Neural cell (in vitro differentiated cells): ENCODE results near the gene GNL3L. TPM values are rescaled to one million over a fixed set of nuclear protein-coding genes. Genes with fewer than 3 reads are reported as not detected.

Experiments used
- H2AFZ ChIP-seq: fragments of 200-600, 300-800 bp; sonication (generic), shearing (Covaris generic); 2 replicates; pipeline ENCODE4 v1.6.0; 2014; ENCODE audit warnings: low read depth, mild to moderate bottlenecking, antibody characterized with exemption, low read length, moderate library complexity
- H3F3A ChIP-seq: fragments of 200-600 bp; shearing (Covaris generic); 2 replicates; pipeline ENCODE4 v1.6.1; 2016; ENCODE audit warnings: mild to moderate bottlenecking, moderate library complexity, mixed read lengths, antibody characterized with exemption, low read length; ENCODE audit not compliant: insufficient read depth, poor library complexity, severe bottlenecking
- H3K27ac ChIP-seq: fragments of 200-600, 300-800 bp; sonication (generic), shearing (Covaris generic); 2 replicates; pipeline ENCODE4 v1.5.1; 2014; ENCODE audit warnings: mild to moderate bottlenecking, low read length, moderate library complexity
- H3K27me3 ChIP-seq: fragments of 300-800, 200-600 bp; sonication (generic), shearing (Covaris generic); 2 replicates; pipeline ENCODE4 v1.6.0; 2014; ENCODE audit warnings: mild to moderate bottlenecking, low read depth, low read length, moderate library complexity; ENCODE audit not compliant: insufficient read depth
- H3K36me3 ChIP-seq: fragments of 300-800, 200-600 bp; sonication (generic), shearing (Covaris generic); 2 replicates; pipeline ENCODE4 v1.5.1; 2014; ENCODE audit warnings: mild to moderate bottlenecking, antibody characterized with exemption, low read length, moderate library complexity; ENCODE audit not compliant: insufficient read depth
- H3K4me2 ChIP-seq: fragments of 300-800, 200-600 bp; sonication (generic), shearing (Covaris generic); 2 replicates; pipeline ENCODE4 v1.6.0; 2014; ENCODE audit warnings: mild to moderate bottlenecking, low read length
- H3K4me3 ChIP-seq: fragments of 300-800, 200-600 bp; sonication (generic), shearing (Covaris generic); 2 replicates; pipeline ENCODE4 v1.5.1; 2014; ENCODE audit warnings: mild to moderate bottlenecking, low read length, moderate library complexity
- H3K79me2 ChIP-seq: fragments of 200-600 bp; shearing (Covaris generic); replicated peaks from 2 replicates; pipeline ENCODE4 v1.6.0; 2014; ENCODE audit warnings: mild to moderate bottlenecking, low read length, moderate library complexity; ENCODE audit not compliant: insufficient read depth
- H3K9ac ChIP-seq: fragments of 300-800, 200-600 bp; sonication (generic), shearing (Covaris generic); 2 replicates; pipeline ENCODE4 v1.6.1; 2016; ENCODE audit warnings: mild to moderate bottlenecking, low read length, mixed read lengths
- H3K9me2 ChIP-seq: fragments of 200-600 bp; shearing (Covaris generic); 2 replicates; pipeline ENCODE4 v1.6.1; 2016; ENCODE audit warnings: mild to moderate bottlenecking, low read length, mixed read lengths; ENCODE audit not compliant: insufficient read depth
- H3K9me3 ChIP-seq: fragments of 200-600, 300-800 bp; sonication (generic), shearing (Covaris generic); 2 replicates; pipeline ENCODE4 v1.6.1; 2016; ENCODE audit warnings: mild to moderate bottlenecking, mixed run types, low read length, moderate library complexity, mixed read lengths
- H4K20me1 ChIP-seq: fragments of 200-600 bp; shearing (Covaris generic); 2 replicates; pipeline ENCODE4 v1.6.1; 2016; ENCODE audit warnings: mild to moderate bottlenecking, mixed run types; ENCODE audit not compliant: insufficient read depth
- CTCF ChIP-seq: fragments of 450-650 bp; IDR thresholded peaks from 2 replicates; pipeline ENCODE4 v1.5.1; 2014; ENCODE audit warnings: antibody characterized with exemption, mild to moderate bottlenecking, moderate library complexity; ENCODE audit not compliant: poor library complexity, severe bottlenecking
- EP300 ChIP-seq: fragments of 450-650 bp; conservative IDR thresholded peaks from 2 replicates; pipeline ENCODE4 v1.6.1; 2014; ENCODE audit warnings: antibody characterized with exemption, mild to moderate bottlenecking, moderate library complexity; ENCODE audit not compliant: poor library complexity, severe bottlenecking
- EZH2 ChIP-seq: fragments of 200-600, 300-800 bp; shearing (Covaris generic), sonication (generic); IDR thresholded peaks from 2 replicates; pipeline ENCODE4 v1.6.1; 2014; ENCODE audit warnings: antibody characterized with exemption, low read length, borderline replicate concordance, mild to moderate bottlenecking; ENCODE audit not compliant: insufficient read depth, poor library complexity, severe bottlenecking
- MXI1 ChIP-seq: fragments of 450-650 bp; conservative IDR thresholded peaks from 2 replicates; pipeline ENCODE4 v1.6.1; 2014; ENCODE audit warnings: antibody characterized with exemption, mild to moderate bottlenecking; ENCODE audit not compliant: poor library complexity, severe bottlenecking
- POLR2AphosphoS5 ChIP-seq: IDR thresholded peaks from 2 replicates; pipeline ENCODE4 v1.6.1; 2012
- RAD21 ChIP-seq: fragments of 450-650 bp; conservative IDR thresholded peaks from 2 replicates; pipeline ENCODE4 v1.6.1; 2014; ENCODE audit warnings: antibody characterized with exemption, mild to moderate bottlenecking, moderate library complexity
- SMC3 ChIP-seq: fragments of 450-650 bp; conservative IDR thresholded peaks from 2 replicates; pipeline ENCODE4 v1.6.1; 2014; ENCODE audit warnings: antibody characterized with exemption, mild to moderate bottlenecking, moderate library complexity; ENCODE audit not compliant: poor library complexity
- TAF1 ChIP-seq: IDR thresholded peaks from 2 replicates; pipeline ENCODE4 v1.6.1; 2012; ENCODE audit warnings: low read depth
- polyA plus RNA-seq: library from polyadenylated mRNA; depleted of rRNA; stranded (reverse); fragments of >200 nt; gene quantifications from 2 replicates; pipeline ENCODE4 v1.2.3, GENCODE V29; 2014
- TF ChIP-seq, protein P1 (sequence below): IDR thresholded peaks from 2 replicates; pipeline ENCODE4 v1.6.1; 2012; ENCODE audit warnings: borderline replicate concordance

GNL3L gene
- polyA plus RNA-seq, 1 donor from 2014 or later: 6.6 TPM

DNA sequence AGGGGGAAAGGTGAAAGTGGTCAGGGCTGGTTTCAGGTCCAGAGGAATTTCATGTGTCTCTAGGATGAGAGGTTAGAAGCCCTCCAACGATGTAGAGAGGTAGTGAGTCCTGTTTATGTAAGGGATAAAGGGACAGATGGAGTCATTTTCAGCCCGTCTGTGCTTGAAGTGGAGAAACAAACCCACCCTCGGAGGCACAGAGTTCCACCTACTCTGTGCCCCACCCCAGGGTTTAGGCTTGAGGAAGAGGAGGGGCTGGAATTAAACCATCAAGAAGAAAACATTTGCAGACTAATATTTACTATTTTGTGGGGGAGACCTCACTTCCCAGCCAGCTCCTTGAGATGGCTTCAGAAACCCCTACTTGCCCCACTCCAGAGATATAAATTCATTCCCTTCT lies 868 bp upstream of the GNL3L start:
- H3F3A ChIP-seq: no peaks in the 10 kb centered on the region
- H3K4me2 ChIP-seq: no peak overlapping the region
- no peaks in the 10 kb centered on the region for H3K9me3 ChIP-seq
- peak overlapping the region; percentile 60 for H2AFZ ChIP-seq
- H3K9me2 ChIP-seq: no peaks in the 10 kb centered on the region
- H3K4me3 ChIP-seq: peak overlapping the region; percentile 79
- no peaks in the 10 kb centered on the region for H4K20me1 ChIP-seq
- no peaks in the 10 kb centered on the region for H3K79me2 ChIP-seq
- TF ChIP-seq EP300 (no peak), MXI1 (no peak), RAD21 (no peak)
- TF ChIP-seq, protein P1, sequence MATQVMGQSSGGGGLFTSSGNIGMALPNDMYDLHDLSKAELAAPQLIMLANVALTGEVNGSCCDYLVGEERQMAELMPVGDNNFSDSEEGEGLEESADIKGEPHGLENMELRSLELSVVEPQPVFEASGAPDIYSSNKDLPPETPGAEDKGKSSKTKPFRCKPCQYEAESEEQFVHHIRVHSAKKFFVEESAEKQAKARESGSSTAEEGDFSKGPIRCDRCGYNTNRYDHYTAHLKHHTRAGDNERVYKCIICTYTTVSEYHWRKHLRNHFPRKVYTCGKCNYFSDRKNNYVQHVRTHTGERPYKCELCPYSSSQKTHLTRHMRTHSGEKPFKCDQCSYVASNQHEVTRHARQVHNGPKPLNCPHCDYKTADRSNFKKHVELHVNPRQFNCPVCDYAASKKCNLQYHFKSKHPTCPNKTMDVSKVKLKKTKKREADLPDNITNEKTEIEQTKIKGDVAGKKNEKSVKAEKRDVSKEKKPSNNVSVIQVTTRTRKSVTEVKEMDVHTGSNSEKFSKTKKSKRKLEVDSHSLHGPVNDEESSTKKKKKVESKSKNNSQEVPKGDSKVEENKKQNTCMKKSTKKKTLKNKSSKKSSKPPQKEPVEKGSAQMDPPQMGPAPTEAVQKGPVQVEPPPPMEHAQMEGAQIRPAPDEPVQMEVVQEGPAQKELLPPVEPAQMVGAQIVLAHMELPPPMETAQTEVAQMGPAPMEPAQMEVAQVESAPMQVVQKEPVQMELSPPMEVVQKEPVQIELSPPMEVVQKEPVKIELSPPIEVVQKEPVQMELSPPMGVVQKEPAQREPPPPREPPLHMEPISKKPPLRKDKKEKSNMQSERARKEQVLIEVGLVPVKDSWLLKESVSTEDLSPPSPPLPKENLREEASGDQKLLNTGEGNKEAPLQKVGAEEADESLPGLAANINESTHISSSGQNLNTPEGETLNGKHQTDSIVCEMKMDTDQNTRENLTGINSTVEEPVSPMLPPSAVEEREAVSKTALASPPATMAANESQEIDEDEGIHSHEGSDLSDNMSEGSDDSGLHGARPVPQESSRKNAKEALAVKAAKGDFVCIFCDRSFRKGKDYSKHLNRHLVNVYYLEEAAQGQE: no peak
- peak overlapping the region; percentile 91 for H3K27ac ChIP-seq
- no peaks in the 10 kb centered on the region for H3K36me3 ChIP-seq
- H3K9ac ChIP-seq: peak overlapping the region; percentile 79
- H3K27me3 ChIP-seq: no peaks in the 10 kb centered on the region

- H3K79me2 ChIP-seq: no peaks in the 10 kb centered on the region
These were observed 410 bp downstream of the GNL3L start for GRCh38 chrX:54530357-54530900.

More at GRCh38 chrX:54530357-54530900, 410 bp downstream of the GNL3L start:
- peak overlapping the region; percentile 55 for H3K9ac ChIP-seq
- no peaks in the 10 kb centered on the region for H3K36me3 ChIP-seq
- H3K4me2 ChIP-seq: peak overlapping the region; percentile 39
- no peaks in the 10 kb centered on the region for H4K20me1 ChIP-seq
- H3K27ac ChIP-seq: peak overlapping the region; percentile 34
- H3K4me3 ChIP-seq: peak overlapping the region; percentile 79
- TF ChIP-seq RAD21 (peak; percentile 41), EZH2 (no peak), EP300 (no peak), TAF1 (no peak), MXI1 (peak; percentile 98), CTCF (no peak), SMC3 (peak; percentile 38), POLR2AphosphoS5 (no peak)
- TF ChIP-seq, protein P1: no peak
- no peaks in the 10 kb centered on the region for H3K9me2 ChIP-seq
- H3F3A ChIP-seq: no peaks in the 10 kb centered on the region
- no peaks in the 10 kb centered on the region for H3K27me3 ChIP-seq
- H3K9me3 ChIP-seq: no peaks in the 10 kb centered on the region
- no peak overlapping the region for H2AFZ ChIP-seq
